Neural crest cell (in vitro differentiated cells): ENCODE data around the gene CYP24A1. TPM values are rescaled to one million over a fixed set of nuclear protein-coding genes. Genes with fewer than 3 reads are reported as not detected.
"Not testable (repeated sequence)": the region's sequence is repeated elsewhere in the genome, so short reads cannot be mapped to it uniquely, and the experiment has no call there.

ENCODE experiments used
- DNase-seq: peaks from one replicate; pipeline ENCODE4 v3.0.0; 2021; ENCODE audit warnings: low read depth, mixed read lengths, low spot score
- H3K27ac Mint-ChIP-seq: one replicate; pipeline ENCODE4 v1.8.0; 2021; ENCODE audit warnings: mild to moderate bottlenecking, mixed read lengths; ENCODE audit not compliant: unreplicated experiment
- H3K27me3 Mint-ChIP-seq: 2 replicates; pipeline ENCODE4 v1.8.0; 2021; ENCODE audit warnings: low read depth, mild to moderate bottlenecking, mixed read lengths
- H3K36me3 Mint-ChIP-seq: 2 replicates; pipeline ENCODE4 v1.8.0; 2021; ENCODE audit warnings: low read depth, mild to moderate bottlenecking, mixed read lengths
- H3K4me1 Mint-ChIP-seq: 2 replicates; pipeline ENCODE4 v1.8.0; 2021; ENCODE audit warnings: mixed read lengths
- H3K4me3 Mint-ChIP-seq: one replicate; pipeline ENCODE4 v1.8.0; 2021; ENCODE audit warnings: mild to moderate bottlenecking, mixed read lengths
- H3K9me3 Mint-ChIP-seq: 2 replicates; pipeline ENCODE4 v1.8.0; 2021; ENCODE audit warnings: mixed read lengths
- total RNA-seq: library from RNA; stranded (reverse); gene quantifications from 2 replicates; pipeline ENCODE4 v1.2.1, GENCODE V29; 2021
- TF ChIP-seq, protein P1 (sequence below): fragments of 200-600 bp; sonication (generic); conservative IDR thresholded peaks from 2 replicates; pipeline ENCODE4 v1.5.0; 2021; ENCODE audit warnings: antibody characterized with exemption, mild to moderate bottlenecking

CYP24A1 gene
- total RNA-seq, 1 donor from 2014 or later, result 0.93 TPM

DNA sequence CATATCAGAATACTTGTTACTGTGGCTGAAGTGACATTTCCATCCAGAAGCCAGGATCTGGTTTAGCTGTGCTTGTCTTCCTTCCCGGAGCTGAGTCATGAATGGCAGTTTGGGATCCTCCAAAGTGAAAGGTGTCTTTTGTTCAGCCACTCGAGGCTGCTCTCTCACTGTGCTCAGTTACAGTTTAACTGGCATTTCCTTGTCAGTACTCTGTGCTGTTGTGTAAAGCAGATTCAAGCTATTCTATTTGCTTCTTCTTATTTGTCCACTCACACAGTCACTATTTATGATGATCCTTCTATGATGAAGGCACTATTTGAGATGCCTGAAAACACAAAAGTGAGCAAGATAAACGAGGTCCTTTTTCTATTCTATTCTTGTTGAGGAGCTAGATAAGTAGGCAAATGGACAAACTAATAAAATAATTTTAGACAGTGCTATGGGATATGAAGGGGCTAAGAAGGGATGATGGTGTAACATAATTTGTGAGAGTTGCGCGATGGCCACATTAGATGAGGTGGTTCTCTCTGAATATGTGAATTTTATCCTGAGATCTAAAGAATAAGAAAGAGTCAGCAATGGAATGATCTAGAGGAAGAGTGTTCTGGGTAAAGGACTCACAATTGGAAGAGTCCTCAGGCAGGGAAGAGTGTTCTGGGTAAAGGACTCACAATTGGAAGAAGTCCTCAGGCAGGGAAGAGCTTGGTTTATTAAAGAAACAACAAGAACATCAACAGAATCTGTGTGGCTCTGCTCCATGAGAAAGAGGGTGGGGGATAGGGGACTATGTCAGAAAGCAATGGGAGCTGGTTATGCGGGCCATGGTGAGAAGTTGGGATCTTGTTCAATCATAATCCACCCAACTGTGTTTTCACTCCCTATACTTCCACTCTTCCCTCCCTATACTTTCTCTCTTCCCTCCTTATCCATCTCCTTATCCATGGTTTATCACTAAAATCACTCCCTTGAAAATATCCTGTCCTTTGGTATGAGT is 40.1 kb downstream of the CYP24A1 start:
- no peak for DNase-seq

DNA sequence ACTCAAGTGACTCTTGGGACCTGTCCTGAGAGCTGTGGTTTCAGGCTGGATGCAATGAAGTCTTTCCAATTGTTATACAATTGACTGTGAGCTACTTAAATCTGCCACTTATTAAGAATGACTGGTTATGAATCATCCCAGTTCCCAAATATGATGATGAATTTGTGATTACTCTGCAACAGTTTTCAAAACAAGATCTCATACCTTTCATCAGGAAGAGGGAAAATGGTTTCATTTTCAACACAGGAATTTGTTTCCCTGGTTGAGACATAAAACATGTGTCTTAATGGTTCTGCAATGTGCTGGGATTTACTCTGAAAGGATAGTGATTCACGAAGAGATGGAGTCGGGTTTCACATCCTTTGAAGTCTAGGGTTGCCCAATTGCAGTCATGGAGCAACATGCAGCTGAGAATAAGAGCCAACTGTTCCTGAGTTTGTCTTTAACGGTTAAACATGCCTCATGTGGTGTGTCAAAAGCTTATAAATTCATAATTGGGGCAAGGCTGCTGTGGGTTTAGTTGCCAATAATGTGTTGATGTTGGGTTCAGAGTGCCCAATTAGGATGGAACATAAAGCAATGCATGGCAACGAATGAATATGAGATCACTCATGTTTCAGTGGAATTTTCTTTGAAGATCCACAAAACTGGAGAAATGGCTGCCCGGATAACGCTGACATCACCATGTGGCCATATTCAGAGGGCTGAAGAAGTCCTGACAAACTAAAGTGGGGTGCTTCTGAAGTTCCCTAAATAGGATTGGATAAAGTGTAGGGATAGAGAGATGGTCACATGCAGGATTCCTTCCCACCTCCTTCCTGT is 41.0 kb downstream of the CYP24A1 start:
- H3K9me3 Mint-ChIP-seq, result peaks cover 3% of the 10 kb centered on the region
- no peaks in the 10 kb centered on the region for H3K27me3 Mint-ChIP-seq
- H3K36me3 Mint-ChIP-seq, result no peaks in the 10 kb centered on the region
- H3K4me3 Mint-ChIP-seq, result no peak overlapping the region
- no peak overlapping the region for H3K27ac Mint-ChIP-seq
- TF ChIP-seq, protein P1, sequence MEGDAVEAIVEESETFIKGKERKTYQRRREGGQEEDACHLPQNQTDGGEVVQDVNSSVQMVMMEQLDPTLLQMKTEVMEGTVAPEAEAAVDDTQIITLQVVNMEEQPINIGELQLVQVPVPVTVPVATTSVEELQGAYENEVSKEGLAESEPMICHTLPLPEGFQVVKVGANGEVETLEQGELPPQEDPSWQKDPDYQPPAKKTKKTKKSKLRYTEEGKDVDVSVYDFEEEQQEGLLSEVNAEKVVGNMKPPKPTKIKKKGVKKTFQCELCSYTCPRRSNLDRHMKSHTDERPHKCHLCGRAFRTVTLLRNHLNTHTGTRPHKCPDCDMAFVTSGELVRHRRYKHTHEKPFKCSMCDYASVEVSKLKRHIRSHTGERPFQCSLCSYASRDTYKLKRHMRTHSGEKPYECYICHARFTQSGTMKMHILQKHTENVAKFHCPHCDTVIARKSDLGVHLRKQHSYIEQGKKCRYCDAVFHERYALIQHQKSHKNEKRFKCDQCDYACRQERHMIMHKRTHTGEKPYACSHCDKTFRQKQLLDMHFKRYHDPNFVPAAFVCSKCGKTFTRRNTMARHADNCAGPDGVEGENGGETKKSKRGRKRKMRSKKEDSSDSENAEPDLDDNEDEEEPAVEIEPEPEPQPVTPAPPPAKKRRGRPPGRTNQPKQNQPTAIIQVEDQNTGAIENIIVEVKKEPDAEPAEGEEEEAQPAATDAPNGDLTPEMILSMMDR, result no peak
- peaks cover 4% of the 10 kb centered on the region for H3K4me1 Mint-ChIP-seq
- no peak for DNase-seq

More for the DNA sequence above, 40.1 kb downstream of the CYP24A1 start:
- Mint-ChIP-seq H3K36me3 (no peaks in the 10 kb centered on the region), H3K27ac (no peak overlapping the region), H3K4me1 (peaks cover 4% of the 10 kb centered on the region), H3K4me3 (no peak overlapping the region), H3K9me3 (peaks cover 3% of the 10 kb centered on the region), H3K27me3 (no peaks in the 10 kb centered on the region)
- TF ChIP-seq, protein P1, result no peak

DNA sequence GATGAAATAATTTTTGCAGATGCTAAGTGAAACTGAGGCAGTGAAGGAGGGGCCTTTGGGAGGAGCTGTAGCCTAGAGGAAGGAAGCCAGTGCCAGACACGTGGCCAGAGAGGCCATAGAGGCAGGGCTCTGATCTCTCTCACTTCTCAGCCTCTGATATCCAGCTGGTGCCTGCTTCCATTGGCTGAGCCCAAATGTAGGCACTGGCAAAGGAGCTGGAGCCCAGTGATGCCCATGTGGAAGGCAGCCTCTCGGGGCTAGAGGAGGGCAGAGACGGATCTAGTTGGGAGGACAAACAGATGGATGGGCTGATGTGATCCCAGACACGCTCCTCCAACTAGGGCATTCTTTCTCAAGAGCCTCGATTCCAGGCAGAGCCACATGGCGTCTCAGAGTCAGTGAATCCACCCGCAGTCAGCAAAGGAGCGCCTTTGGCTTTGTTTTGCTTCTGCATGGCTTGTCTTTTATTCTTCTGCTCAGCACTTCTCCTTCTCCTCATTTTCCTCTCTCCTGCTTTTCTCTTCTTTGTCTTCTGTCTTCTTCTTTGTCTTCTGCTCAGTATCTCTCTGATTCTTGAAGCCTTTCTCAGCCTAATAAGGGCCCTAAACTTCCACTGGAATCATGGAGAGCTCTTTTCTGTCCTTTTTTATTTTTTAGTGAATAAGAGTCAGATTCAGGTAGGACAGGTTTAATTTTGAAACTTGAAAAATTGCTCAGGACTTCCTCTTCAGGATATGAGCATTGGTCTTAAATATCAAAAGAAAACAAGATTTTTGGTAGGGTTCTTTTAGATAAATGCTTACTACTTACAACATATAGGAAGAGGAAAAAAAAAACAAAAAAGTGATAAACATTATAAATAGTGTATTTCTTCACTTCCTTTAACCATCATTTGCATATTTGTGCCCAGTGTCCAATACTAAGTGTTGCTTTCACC is 41.8 kb downstream of the CYP24A1 start:
- Mint-ChIP-seq H3K4me3 (no peak overlapping the region), H3K4me1 (peaks cover 4% of the 10 kb centered on the region), H3K9me3 (peaks cover 3% of the 10 kb centered on the region), H3K27me3 (no peaks in the 10 kb centered on the region), H3K36me3 (no peaks in the 10 kb centered on the region), H3K27ac (no peak overlapping the region)
- TF ChIP-seq, protein P1, result no peak
- DNase-seq, result no peak

DNA sequence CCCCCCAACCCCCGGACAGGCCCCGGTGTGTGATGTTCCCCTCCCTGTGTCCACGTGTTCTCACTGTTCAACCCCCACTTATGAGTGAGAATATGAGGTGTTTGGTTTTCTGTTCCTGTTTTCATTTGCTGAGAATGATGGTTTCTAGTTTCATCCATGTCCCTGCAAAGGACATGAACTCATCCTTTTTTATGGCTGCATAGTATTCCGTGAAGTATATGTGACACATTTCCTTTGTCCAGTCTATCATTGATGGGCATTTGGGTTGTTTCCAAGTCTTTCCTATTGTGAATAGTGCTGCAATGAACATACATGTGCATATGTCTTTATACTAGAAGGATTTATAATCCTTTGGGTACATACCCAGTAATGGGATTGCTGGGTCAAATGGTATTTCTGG is 42.7 kb downstream of the CYP24A1 start:
- H3K36me3 Mint-ChIP-seq, H3K9me3 Mint-ChIP-seq, DNase-seq, H3K27ac Mint-ChIP-seq, H3K4me1 Mint-ChIP-seq, H3K27me3 Mint-ChIP-seq, H3K4me3 Mint-ChIP-seq: not testable (repeated sequence)

DNA sequence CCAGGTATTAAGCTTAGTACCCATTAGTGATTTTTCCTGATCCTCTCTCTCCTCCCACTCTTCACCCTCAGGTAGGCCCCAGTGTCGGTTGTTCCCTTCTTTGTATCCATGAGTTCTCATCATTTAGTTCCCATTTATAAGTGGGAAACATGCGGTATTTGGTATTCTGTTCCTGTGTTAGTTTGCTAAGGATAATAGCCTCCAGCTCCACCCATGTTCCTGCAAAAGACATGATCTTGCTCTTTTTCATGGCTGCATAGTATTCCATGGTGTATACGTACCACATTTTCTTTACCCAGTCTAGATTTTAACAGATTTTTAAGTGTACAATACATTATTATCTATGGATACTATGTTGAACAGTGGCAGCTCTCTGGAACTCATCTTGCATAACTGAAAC is 44.4 kb downstream of the CYP24A1 start:
- Mint-ChIP-seq H3K4me1 (peaks cover 4% of the 10 kb centered on the region), H3K36me3 (no peaks in the 10 kb centered on the region), H3K27me3 (no peaks in the 10 kb centered on the region), H3K27ac (no peak overlapping the region), H3K9me3 (peaks cover 3% of the 10 kb centered on the region), H3K4me3 (no peak overlapping the region)
- TF ChIP-seq, protein P1, result no peak
- no peak for DNase-seq
